GM12865 (cell line): ENCODE results near the gene MRPS27.

Source experiments
- DNase-seq: peaks from one replicate; pipeline ENCODE4 v3.0.0; 2010; ENCODE audit warnings: low read depth
- H3K4me3 ChIP-seq: 2 replicates; pipeline ENCODE4 v1.5.1; 2011; ENCODE audit warnings: mild to moderate bottlenecking, low read depth, low read length, control low read depth
- CTCF ChIP-seq: IDR thresholded peaks from 2 replicates; pipeline ENCODE4 v1.5.1; 2011; ENCODE audit warnings: low read length, control low read depth, low read depth, inconsistent platforms; ENCODE audit not compliant: insufficient read depth; ENCODE audit errors: missing control alignments

The MRPS27 gene

GRCh38 chr5:72284559-72285423 is 35.2 kb downstream of the MRPS27 start:
- H3K4me3 ChIP-seq = no peak overlapping the region
- DNase-seq = no peak
- TF ChIP-seq CTCF = no peak

- H3K4me3 ChIP-seq = no peak overlapping the region
- DNase-seq = no peak
- TF ChIP-seq CTCF = no peak
Measured at GRCh38 chr5:72283358-72283757, 36.7 kb downstream of the MRPS27 start.

- TF ChIP-seq CTCF = no peak
- DNase-seq = no peak
- no peak overlapping the region for H3K4me3 ChIP-seq
Measured at GRCh38 chr5:72282878-72283277, 37.2 kb downstream of the MRPS27 start.

GRCh38 chr5:72281764-72282499 is 38.1 kb downstream of the MRPS27 start:
- H3K4me3 ChIP-seq = no peak overlapping the region
- TF ChIP-seq CTCF = no peak
- no peak for DNase-seq

- H3K4me3 ChIP-seq = no peak overlapping the region
- no peak for TF ChIP-seq CTCF
- no peak for DNase-seq
Measured at GRCh38 chr5:72281430-72281763, 38.6 kb downstream of the MRPS27 start.

- no peak for DNase-seq
- TF ChIP-seq CTCF = peak; percentile 13
Measured at GRCh38 chr5:72280581-72281069, 39.4 kb downstream of the MRPS27 start.

More at GRCh38 chr5:72280581-72281069, 39.4 kb downstream of the MRPS27 start:
- no peak overlapping the region for H3K4me3 ChIP-seq
